T-helper 2 cell treated with Interferon-gamma antibody and Interleukin-4, amounts not matched to agents 100 ng/mL and 5 ng/mL, for 36 hours (primary cell): ENCODE measurements around the gene SSR1. TPM values are rescaled to one million over a fixed set of nuclear protein-coding genes. Genes with fewer than 3 reads are reported as not detected.

ENCODE experiments used
- intact Hi-C: fragments of 100-400 bp; cut with micrococcal nuclease; formaldehyde crosslinking; loops from one replicate; pipeline ENCODE4 v1.15.1; 2023
- total RNA-seq: library from RNA; stranded (reverse); gene quantifications from 2 replicates; pipeline ENCODE4 v1.2.3, GENCODE V29; 2022

SSR1 gene
- total RNA-seq, 1 donor from 2014 or later: 210 TPM

DNA sequence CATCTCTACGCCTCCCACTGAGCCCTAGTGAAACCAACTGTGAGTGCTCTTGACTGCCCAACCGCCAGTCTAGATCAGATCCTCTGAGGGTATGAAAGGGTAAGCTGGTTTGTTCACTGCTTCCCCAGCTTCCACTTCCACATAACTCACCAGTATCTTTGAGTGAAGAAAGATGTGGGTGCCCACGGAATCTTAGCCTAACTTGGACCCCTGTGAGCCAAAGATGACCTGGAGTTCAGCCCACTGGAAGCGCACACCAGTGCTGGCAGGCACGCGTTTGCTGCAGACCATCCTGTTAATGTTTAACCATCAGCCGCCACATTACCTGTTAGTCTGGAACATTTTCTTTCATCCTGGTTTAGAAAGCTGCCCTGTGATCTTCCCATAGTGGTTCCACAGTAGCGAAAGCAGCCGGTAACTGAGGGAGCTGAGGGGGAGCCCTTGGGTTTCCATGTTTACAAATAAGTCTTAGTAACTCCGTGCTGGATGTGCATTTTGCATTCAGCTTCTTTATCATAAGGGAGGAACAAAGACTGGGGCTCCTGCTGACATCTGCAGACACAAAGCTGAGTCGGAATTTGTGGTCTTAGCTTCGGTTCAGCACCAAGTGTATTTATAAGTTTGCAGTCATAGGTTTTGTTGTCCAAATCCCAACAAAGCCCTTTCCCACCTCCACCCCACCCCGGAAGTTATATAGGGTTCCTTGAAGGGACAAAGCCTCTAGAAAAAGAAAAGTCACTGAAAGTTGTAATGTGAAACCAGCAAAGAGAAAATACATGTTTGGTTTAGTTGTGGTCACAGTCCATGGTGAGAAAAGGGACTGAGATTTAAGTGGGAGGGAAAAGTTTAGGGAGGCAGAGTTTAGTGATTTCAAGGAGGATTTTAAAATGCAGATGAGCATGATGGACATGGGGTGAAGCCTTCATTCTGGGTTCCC, 71.0 kb downstream of the SSR1 start:
- intact Hi-C loops: loop anchor here (5.0 kb wide), 1 partner anchor 135 kb away; the partner anchor contains the start of gene RREB1

DNA sequence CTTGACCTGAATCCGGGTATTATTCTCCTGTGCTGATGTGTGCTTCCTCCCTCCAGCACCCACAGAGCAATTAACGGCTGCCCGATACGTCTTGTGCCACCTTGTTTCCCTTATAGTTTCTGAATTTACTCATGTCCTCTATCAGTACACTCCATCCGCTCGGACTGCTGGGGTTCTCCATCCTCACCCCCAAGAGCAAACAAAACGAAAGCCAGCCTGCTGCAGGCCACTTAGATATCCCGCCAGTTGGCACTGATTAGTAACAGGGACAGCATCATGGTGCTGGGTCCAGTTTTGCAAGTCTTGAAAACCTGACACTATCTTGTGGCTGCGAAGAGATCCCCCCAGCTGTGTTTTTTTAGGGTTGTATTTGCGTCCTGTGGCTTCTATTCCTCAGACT, 71.8 kb downstream of the SSR1 start:
- intact Hi-C loops: loop anchor here (5.0 kb wide), 1 partner anchor 134 kb away; the partner anchor contains the start of gene RREB1

DNA sequence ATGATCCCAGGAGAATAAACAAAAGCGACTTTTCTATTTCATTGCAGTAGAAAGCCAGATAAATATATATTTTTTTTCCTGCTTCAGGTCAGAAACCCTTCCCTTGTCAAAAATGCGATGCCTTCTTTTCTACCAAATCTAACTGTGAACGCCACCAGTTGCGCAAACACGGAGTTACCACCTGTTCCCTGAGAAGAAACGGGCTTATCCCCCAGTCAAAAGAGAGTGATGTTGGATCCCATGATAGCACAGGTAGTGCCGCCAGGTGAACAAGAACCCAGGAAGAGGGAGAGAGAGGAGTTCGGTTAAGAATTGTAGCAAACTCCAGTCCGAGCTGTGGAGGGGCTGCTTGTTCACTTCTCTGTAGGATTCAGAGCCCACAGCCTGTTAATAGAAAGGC, 72.6 kb downstream of the SSR1 start:
- intact Hi-C loops: loop anchor here (5.0 kb wide), 1 partner anchor 133 kb away; the partner anchor contains the start of gene RREB1

DNA sequence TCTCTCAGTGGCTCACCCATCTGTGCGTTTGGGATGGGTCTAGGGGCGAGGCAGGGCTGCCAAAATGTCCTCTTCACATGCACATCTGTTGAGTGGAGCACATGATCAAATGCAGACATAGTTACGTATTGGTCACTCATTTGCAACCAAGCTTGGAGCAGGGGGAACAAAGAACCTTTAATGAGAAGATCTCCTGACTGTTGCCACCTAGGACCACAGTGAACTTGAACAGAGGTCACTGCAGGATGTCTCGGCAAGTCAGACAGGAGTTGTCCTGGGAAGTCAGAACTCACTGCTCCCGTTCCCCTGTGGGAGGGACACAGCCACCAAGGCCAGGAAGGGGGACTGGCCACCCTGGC, 73.4 kb downstream of the SSR1 start:
- intact Hi-C loops: loop anchor here (2.0 kb wide), 1 partner anchor 451 kb away; no protein-coding TSS in a partner anchor

DNA sequence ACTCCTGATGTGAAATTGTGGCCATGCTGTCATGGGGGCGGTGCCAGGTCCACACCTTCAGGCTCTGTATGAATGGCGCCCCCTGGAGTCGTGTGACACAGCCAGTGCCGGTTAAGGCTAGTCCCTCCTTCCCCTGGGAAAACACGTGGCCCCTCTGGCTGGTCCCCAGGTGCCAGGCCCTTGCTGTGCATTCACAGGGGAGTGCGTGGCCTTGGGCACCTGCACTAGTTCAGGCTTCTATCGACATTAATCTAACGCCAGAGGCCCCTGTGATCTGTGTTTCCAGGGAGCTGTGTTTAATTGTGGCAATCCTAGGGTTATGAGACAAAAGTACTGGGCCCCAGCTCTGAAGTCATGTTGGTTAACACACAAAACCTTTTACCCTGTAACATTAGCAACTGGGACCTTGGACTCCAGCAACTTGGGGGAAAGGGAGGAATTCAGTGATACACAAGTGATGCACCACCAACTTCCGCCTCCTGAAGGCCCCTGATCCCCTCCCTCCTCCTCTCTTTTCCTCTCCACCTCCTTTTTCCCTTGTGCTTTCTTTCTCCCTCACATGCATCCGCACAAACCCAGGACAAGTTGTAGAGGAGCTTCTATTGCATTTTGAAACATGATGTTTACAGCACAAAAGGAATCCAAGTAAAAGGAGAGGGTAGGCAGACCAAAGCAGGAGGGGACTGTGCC, 74.0 kb downstream of the SSR1 start:
- intact Hi-C loops: loop anchor here (2.0 kb wide), 1 partner anchor 450 kb away; no protein-coding TSS in a partner anchor

DNA sequence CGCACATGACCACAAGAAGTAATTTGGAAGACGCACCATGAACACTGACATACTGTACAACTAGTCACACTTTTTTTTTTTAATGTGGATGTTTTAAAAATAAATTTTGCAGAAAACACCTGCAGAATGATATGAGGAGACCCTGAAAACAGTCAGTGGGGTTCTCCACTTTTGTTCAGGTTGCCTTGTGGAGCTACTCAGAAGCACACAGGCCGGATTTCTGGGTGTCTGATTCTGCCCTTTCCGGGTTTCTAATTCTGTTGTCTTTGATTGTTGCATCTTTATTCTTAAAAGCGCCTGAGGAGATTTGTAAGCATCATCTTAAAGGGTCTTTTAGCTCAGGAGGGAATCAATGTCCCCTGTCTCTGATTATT, 74.5 kb downstream of the SSR1 start:
- intact Hi-C loops: loop anchor here (2.0 kb wide), 1 partner anchor 450 kb away; no protein-coding TSS in a partner anchor

DNA sequence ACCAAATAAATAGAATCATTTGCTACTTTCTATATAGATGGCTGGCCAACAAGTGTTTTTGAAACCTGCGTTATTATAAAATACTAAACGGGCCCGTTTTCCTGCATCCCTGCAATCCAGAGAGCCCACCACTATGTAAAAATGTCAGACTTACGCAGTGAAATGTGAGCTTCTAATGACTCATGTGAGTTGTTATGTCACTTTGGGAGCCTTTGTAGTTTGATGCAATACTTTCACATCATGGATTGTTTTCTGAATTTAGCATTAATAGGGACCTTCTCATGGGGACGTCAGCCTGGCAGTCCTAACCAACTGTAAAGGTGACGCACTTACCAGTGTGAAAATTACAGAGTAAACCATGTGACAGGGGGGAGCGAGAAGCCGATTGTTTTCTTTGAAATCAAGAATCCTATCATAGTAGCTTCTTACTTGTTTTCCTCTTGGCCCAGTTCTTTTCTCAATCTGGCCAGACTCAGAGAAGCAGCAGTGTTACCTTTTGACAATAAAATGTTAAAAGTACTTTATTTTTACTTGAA, 75.3 kb downstream of the SSR1 start:
- intact Hi-C loops: loop anchor here (2.0 kb wide), 1 partner anchor 449 kb away; no protein-coding TSS in a partner anchor

DNA sequence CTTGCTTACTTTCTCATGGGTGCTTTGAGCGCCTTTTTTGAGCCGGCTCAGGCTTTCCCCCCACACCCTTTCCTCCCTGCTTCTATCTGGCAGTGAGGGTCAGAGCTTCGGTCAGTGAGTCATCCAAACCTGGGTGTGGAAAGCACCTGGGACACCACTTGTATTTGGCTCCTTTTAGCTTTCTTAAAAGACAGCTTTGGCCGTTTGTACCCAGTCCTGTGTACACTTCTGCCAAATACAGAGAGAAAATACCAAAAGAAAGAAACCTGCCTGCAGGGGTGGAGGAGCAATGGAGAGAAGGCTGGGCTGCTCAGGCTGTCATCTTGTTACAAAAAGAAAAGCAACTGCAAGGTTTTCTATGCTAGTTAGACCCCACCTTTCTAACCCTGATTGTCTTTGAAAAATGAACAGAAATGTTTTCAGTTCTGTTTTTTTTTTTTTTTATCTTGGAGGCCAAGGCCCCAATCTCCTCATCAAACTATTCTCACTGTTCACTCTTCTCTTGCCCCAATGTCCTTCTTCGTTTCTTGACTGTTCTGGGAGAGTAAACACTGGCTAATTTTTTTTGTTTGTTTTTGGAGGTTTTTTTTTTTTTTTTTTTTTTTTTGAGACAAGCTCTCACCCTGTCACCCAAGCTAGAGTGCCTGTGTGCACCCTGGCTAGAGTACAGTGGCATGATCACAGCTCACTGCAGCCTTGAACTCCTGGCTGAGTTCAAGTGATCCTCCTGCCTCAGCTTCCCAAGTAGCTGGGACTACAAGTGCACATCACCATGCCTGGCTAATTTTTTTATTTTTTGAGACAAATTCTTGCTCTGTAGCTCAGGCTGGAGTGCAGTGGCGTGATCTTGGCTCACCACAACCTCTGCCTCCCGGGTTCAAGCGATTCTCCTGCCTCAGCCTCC, 76.4 kb downstream of the SSR1 start:
- intact Hi-C loops: no loop called here

DNA sequence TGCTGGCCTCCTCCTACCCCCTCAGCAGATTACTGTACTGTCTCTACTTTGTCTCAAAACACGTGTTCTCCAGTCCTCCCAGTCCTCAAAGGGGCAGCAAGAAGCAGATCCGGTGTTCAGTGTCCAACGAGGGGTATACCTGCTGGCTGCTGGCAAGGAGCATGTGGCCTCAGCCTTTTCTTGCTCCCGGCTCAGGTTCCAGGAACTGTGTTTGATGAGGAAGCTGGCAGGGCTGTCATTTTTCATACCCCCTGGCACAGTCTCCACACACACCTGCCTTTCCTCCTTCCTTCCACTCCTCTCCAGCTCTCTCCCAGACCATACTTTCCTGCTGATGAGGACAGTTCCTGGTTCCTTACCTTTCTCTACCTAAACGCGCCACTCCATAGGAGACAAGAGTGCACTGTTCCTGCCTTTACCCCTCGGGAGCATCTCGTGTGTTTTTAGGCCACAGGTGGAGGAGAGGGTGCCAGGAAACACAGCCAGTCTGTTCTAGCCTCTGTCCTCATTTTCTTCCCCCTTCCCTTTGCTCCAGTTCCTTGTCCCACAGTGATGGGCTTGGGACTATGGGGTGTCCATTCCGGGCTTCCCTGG, 77.2 kb downstream of the SSR1 start:
- intact Hi-C loops: no loop called here

DNA sequence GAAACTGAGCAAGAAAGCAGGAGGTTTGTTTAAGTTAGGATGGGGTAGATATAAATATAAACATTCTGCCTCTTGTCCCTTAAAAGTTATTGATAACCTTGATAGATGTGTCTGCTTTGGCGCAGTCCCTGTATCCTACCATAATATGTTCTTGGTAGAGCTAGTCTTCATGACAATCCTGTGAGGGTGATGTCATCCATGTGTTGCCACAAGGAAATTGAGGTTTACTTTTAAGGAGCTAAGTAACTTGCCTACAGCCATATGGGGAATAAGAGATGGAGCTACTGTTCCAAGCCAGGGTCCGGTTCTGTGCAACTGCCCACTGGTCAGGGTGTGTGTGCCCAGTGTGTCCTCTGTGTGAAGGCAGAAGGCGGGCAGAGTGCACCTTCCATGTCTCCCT, 78.5 kb downstream of the SSR1 start:
- intact Hi-C loops: no loop called here

DNA sequence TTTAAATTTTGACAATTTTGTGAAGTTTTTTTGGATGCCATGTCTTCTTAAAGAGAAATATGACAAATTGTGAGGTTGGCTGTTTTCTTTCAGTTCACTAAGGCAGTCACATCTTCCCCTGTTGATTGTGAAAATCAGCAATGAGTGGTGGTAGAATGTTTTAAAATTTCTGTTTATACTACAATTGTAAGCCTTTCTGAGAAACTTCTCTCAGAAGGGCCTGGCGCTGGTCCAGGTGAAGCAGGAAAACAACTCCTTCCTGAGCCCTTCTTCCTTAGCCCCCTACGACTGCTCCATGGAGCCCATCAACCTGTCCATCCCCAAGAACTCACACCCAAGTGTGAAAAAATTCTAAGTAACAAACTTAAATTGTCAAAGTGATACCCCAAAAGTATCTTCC, 80.6 kb downstream of the SSR1 start:
- intact Hi-C loops: no loop called here

DNA sequence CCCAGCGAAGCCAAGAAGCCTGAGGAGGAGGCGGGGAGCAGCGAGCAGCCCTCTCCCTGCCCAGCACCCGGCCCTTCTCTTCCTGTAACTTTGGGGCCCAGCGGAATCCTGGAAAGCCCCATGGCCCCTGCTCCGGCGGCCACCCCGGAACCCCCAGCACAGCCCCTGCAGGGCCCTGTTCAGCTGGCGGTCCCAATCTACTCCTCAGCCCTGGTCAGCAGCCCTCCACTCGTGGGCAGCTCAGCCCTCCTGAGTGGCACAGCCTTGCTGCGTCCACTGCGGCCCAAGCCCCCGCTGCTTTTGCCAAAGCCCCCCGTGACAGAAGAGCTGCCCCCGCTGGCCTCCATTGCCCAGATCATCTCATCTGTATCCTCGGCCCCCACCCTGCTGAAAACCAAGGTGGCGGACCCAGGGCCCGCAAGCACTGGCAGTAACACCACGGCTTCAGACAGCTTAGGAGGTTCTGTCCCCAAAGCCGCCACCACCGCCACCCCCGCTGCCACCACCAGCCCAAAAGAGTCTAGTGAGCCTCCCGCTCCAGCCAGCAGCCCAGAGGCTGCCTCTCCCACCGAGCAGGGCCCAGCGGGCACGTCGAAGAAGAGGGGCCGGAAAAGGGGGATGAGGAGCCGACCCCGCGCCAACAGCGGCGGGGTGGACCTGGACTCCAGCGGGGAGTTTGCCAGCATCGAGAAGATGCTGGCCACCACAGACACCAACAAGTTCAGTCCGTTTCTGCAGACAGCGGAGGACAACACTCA, 81.9 kb downstream of the SSR1 start:
- intact Hi-C loops: no loop called here

DNA sequence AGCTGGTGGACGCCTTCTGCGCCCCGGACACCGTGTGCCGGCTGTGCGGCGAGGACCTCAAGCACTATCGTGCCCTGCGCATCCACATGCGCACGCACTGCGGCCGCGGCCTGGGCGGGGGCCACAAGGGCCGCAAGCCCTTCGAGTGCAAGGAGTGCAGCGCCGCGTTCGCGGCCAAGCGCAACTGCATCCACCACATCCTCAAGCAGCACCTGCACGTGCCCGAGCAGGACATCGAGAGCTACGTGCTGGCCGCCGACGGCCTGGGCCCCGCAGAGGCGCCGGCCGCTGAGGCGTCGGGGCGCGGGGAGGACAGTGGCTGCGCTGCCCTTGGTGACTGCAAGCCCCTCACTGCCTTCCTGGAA, 82.7 kb downstream of the SSR1 start:
- intact Hi-C loops: no loop called here

DNA sequence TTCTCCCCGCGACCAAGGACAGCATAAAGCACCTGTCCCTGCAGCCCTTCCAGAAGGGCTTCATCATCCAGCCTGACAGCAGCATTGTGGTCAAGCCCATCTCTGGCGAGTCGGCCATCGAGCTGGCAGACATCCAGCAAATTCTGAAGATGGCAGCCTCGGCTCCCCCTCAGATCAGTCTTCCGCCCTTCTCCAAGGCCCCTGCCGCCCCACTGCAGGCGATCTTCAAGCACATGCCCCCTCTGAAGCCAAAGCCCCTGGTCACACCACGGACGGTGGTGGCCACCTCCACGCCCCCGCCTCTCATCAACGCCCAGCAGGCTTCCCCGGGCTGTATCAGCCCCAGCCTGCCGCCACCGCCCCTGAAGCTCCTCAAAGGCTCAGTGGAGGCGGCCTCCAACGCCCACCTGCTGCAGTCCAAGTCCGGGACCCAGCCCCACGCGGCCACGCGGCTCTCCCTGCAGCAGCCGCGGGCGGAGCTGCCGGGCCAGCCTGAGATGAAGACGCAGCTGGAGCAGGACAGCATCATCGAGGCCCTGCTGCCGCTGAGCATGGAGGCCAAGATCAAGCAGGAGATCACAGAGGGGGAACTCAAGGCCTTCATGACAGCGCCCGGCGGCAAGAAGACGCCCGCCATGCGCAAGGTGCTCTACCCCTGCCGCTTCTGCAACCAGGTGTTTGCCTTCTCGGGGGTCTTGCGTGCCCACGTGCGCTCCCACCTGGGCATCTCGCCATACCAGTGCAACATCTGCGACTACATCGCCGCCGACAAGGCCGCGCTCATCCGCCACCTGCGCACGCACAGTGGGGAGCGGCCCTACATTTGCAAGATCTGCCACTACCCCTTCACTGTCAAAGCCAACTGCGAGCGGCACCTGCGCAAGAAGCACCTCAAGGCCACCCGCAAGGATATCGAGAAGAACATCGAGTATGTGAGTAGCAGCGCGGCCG, 83.3 kb downstream of the SSR1 start:
- intact Hi-C loops: no loop called here

DNA sequence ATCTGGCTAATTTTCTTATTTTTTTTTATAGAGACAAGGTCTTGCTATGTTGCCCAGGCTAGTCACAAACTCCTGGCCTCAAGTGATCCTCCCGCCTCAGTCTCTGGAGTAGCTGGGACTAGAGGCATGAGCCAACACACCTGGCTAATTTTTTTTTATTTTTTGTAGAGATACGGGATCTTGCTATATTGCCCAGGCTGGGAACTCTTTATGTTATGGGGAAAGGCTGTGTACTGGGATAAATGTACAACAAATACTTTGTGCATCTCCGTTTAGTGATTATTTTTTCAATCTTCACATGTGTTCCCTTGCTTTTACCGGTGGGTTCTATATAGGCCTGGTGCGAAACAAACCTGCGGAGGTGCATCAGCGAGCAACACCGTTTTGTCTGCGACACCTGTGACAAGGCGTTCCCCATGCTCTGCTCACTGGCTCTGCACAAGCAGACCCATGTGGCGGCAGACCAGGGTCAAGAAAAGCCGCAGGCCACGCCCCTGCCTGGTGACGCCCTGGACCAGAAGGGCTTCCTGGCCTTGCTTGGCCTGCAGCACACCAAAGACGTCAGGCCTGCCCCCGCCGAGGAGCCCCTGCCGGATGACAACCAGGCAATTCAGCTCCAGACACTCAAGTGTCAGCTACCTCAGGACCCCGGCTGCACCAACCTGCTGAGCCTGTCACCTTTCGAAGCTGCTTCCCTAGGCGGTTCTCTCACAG, 84.2 kb downstream of the SSR1 start:
- intact Hi-C loops: no loop called here

DNA sequence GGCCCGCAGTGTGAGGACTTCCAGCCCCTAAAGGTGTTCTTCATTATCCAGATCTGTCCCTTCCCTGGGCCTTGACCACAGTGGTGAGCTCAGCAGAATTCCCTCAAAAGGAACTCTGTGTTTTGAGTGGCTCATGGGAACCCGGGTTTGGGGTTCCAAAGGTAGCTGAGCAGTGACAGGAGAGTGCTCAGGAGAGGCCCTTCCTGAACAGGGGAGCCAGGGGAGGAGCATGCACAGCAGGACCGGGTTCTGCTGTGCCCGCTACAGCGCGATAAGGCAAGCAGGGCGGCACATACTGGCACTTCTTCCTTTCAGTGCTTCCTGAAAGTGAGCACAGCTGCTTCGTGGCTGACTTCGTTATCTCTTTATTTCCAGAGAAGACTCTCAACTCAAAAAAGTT, 88.3 kb downstream of the SSR1 start:
- intact Hi-C loops: no loop called here

DNA sequence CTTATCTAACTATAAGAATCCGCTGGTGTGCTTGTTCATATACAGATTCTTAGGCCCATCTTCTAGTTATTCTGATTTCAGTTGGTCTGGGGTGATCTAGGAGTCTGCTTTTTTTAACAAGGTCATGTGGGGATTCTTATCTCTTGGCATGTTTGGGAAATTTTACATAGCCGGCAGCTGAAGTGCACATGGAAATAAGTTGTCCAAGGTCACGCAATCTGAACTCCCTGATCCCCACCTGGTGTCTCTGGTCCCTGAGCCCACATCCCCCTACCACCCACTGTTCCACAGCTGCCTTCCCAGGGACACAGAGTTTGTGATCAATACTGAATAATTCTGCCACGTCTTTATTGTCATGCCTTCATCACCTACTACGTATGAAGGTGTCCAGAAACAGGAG, 90.8 kb downstream of the SSR1 start:
- intact Hi-C loops: no loop called here

DNA sequence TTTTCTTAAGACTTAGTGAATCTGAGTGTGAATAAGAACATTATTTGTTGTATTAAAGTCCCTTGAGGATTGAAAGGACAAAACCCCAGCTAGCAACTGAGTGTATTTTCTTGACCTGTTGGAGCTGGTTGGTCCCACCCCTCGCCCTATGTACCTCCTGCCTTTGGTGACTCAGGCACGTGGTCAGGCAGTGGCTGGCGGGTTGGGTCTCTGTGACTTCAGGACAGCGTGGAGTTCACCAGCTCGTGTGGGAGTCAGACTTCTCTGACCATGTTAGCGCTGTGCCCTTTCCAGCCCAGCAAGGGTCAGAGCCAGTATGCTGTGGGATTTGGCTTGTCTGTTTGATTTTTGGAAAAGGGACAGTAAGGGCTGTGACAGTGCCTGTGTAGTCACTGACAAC, 93.7 kb downstream of the SSR1 start:
- intact Hi-C loops: no loop called here
